Spleen (tissue), 7 donors: Measurements from ENCODE around the gene ZNF683.

Experiments
- CTCF ChIP-seq, 11 experiments: fragments of 200-600 bp in 7 of 11; fragments of 450-650 bp in 4 of 11; sonication (generic) in 4 of 11; IDR thresholded peaks in 8 of 11; conservative IDR thresholded peaks in 3 of 11; 1 replicate in 7 of 11; 2 replicates in 4 of 11; pipeline versions ENCODE4 v1.4.0 to v1.8.0; 2016 to 2021; ENCODE audit warnings: antibody characterized with exemption in 11 of 11, inconsistent platforms in 4 of 11, mild to moderate bottlenecking in 1 of 11
- POLR2A ChIP-seq, 3 donors: fragments of 450-650 bp; IDR thresholded peaks; one replicate each; pipeline ENCODE4 v1.5.1; 2017; ENCODE audit warnings: antibody characterized with exemption in 3 of 3, mild to moderate bottlenecking in 1 of 3
- donor health status: DM: no; HTN: no; CAD: no; lungs with moderate emphysema.
- donor health status: DM: no; HTN: no; CAD: no.
- donor health status: DM: no; HTN: no; CAD: no.

DNA sequence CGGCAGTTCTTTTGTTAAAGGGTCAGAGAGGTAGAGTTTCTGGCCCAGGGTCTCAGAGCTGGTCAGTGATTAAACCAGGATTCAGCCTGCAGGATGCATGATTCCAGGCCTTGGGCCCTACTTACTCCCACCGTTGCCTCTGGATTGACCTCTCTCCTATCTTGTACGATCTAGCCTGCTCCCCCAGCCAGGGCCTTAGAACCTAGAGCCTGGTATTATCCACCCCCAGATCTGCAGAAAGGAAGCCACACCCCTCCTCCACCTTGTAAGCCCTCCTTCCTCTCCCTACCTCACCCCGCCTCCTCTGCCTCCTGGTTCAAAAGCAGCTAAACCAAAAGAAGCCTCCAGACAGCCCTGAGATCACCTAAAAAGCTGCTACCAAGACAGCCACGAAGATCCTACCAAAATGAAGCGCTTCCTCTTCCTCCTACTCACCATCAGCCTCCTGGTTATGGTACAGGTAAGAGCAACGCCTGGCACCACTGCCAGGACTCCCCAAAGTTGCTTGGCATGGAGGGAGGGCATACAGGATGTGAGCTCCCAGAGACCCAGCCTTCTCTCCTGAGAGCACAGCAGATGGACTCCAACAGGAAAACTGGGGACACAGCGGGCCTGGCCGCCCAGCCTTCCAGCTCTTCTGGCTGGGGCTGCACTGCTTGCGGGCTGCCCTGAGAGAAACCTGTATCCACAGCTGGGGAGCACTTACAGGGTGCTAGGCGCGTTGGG, 54.8 kb downstream of the ZNF683 start, which contains the start of gene CD52:
- TF ChIP-seq CTCF (IDR thresholded peaks at IDR 0.05 in 8 of 11, conservative IDR thresholded peaks at IDR 0.05 in 3 of 11) = no peak
- peak in 2 of 3 donors; percentile 49 to 67 for TF ChIP-seq POLR2A (IDR thresholded peaks at IDR 0.05)
